GM12801 (cell line): ENCODE data around the gene GSK3B.

Source experiments
- TF ChIP-seq, protein P1 (sequence below): IDR thresholded peaks from one replicate; pipeline ENCODE4 v1.5.1; 2011; ENCODE audit warnings: control low read depth; ENCODE audit not compliant: insufficient read length; ENCODE audit errors: extremely low read depth

Gene GSK3B

GRCh38 chr3:120111898-120112297 lies 17.7 kb upstream of the GSK3B start:
- TF ChIP-seq, protein P1, sequence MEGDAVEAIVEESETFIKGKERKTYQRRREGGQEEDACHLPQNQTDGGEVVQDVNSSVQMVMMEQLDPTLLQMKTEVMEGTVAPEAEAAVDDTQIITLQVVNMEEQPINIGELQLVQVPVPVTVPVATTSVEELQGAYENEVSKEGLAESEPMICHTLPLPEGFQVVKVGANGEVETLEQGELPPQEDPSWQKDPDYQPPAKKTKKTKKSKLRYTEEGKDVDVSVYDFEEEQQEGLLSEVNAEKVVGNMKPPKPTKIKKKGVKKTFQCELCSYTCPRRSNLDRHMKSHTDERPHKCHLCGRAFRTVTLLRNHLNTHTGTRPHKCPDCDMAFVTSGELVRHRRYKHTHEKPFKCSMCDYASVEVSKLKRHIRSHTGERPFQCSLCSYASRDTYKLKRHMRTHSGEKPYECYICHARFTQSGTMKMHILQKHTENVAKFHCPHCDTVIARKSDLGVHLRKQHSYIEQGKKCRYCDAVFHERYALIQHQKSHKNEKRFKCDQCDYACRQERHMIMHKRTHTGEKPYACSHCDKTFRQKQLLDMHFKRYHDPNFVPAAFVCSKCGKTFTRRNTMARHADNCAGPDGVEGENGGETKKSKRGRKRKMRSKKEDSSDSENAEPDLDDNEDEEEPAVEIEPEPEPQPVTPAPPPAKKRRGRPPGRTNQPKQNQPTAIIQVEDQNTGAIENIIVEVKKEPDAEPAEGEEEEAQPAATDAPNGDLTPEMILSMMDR: no peak

- TF ChIP-seq, protein P1: no peak
These were observed 9.0 kb upstream of the GSK3B start for GRCh38 chr3:120103276-120103675.

DNA sequence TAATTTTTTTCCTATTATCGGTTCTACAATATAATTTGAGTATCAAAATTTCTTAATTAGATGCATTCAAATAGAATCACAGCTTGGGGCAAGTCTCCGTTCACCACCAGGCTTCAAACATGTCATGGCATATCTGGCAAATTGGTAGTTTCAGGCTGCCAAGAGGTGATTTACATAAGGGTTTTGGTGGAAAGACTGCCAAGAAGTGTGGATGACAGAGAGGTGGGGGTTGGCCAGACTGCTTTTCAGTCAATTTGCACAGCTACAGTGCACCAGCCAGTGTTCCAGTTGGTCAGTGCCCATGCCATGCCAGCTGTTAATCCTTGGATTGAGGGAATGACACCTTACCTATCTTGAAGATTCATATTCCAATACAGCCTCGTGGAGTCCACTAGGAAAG lies 8.4 kb upstream of the GSK3B start:
- TF ChIP-seq, protein P1: no peak

DNA sequence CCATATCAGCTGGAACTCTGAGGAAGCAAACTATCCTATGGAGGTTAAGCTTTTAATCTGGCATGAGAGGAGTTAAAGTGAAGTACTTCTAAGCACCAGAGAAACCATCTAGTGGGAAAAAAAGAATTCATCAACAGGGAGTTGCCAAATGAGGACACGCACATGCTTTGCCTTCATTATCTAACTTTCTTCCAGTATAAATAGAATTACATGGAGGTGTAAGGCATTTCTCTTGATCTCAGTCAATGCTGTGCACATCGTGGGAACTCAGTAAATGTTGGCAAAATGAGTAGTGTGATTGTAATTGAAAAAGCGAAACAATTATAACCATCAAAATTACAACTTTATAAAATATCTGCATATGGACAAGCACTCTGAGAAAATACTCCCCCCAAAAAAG lies 8.0 kb upstream of the GSK3B start:
- TF ChIP-seq, protein P1: no peak

- TF ChIP-seq, protein P1: no peak
These were observed 7.4 kb upstream of the GSK3B start for GRCh38 chr3:120101624-120102023.

GRCh38 chr3:120100711-120101110 lies 6.5 kb upstream of the GSK3B start:
- TF ChIP-seq, protein P1: no peak

GRCh38 chr3:120098710-120099109 lies 4.5 kb upstream of the GSK3B start:
- TF ChIP-seq, protein P1: no peak

DNA sequence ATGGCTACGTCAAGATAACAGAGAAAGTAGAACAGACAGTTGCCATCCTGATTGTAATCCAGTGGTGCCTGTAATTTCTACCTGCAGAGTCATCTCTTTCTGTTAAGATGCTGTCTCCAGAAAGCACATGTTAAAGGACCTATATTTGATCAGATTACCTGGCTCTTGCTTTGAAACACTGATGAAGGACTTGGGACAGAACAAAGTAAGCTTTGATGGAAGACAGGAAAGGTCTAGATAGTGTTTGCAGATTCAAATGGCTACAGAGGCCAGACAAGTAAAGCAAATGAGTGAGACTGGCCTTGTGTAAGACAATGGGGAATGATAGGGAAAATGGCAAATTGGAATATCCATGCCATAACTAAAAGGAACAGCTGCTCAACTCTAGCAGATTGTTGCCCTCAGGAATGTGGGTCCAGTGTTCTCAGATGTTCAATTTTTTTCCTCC lies 1.8 kb upstream of the GSK3B start:
- TF ChIP-seq, protein P1: no peak
